K562 (cell line): Measurements from ENCODE around the gene TBX19. TPM values are rescaled to one million over a fixed set of nuclear protein-coding genes. Genes with fewer than 3 reads are reported as not detected.

Experiments used
- BACH1 ChIP-seq: fragments of 200-800 bp; sonication (Bioruptor generic); IDR thresholded peaks from 2 replicates; pipeline ENCODE4 v1.6.1; 2016; ENCODE audit warnings: missing genetic modification characterization, missing compliant biosample characterization
- ILK ChIP-seq: fragments of 450-650 bp; IDR thresholded peaks from 2 replicates; pipeline ENCODE4 v1.6.1; 2016; ENCODE audit warnings: missing genetic modification characterization, low read depth, mild to moderate bottlenecking, missing compliant biosample characterization, moderate library complexity, borderline replicate concordance
- NFE2 ChIP-seq: IDR thresholded peaks from 2 replicates; pipeline ENCODE4 v1.6.1; 2014; ENCODE audit warnings: antibody characterized with exemption, low read depth
- NFE2L1 ChIP-seq: fragments of 450-650 bp; IDR thresholded peaks from 2 replicates; pipeline ENCODE4 v1.6.1; 2016; ENCODE audit warnings: missing genetic modification characterization, low read depth, mild to moderate bottlenecking, missing compliant biosample characterization, moderate library complexity, borderline replicate concordance
- SMAD4 ChIP-seq: fragments of 250-450 bp; sonication (Bioruptor Pico); conservative IDR thresholded peaks from 2 replicates; pipeline ENCODE4 v1.8.0; 2021; ENCODE audit warnings: inconsistent platforms, mild to moderate bottlenecking, moderate library complexity
- SRSF3 ChIP-seq: fragments of 200-400 bp; formaldehyde crosslinking; IDR thresholded peaks from 2 replicates; pipeline ENCODE4 v1.6.1; 2016; ENCODE audit warnings: mild to moderate bottlenecking, low read length, moderate library complexity; ENCODE audit not compliant: insufficient read depth
- TEAD1 ChIP-seq, 2 experiments: fragments of 450-650 bp in 1 of 2; sonication (generic) in 1 of 2; formaldehyde crosslinking; IDR thresholded peaks; 2 replicates each; pipeline versions ENCODE4 v1.4.0 to v1.8.0; 2020 to 2022; ENCODE audit warnings: mild to moderate bottlenecking in 2 of 2, missing genetic modification reagents in 1 of 2
- TEAD2 ChIP-seq: fragments of 450-650 bp; IDR thresholded peaks from 2 replicates; pipeline ENCODE4 v1.6.1; 2016; ENCODE audit warnings: missing genetic modification characterization, control low read depth, missing compliant biosample characterization
- TGIF2 ChIP-seq: sonication (generic); formaldehyde crosslinking; IDR thresholded peaks from 2 replicates; pipeline ENCODE4 v1.8.1; 2022; ENCODE audit warnings: mild to moderate bottlenecking, missing genetic modification reagents, moderate library complexity
- ZC3H8 ChIP-seq: fragments of 450-650 bp; IDR thresholded peaks from 2 replicates; pipeline ENCODE4 v1.6.1; 2017
- ZNF311 ChIP-seq: fragments of 250-450 bp; sonication (Bioruptor Pico); IDR thresholded peaks from 2 replicates; pipeline ENCODE4 v1.4.0; 2020; ENCODE audit warnings: mild to moderate bottlenecking, moderate library complexity
- ZNF507 ChIP-seq: conservative IDR thresholded peaks from 2 replicates; pipeline ENCODE4 v1.6.1; 2017; ENCODE audit warnings: missing genetic modification characterization, missing compliant biosample characterization
- polyA plus RNA-seq, 8 experiments: library from polyadenylated mRNA; depleted of rRNA in 4 of 8; stranded (reverse) in 5 of 8; unstranded in 3 of 8; fragments of >200 nt; fragmentation: Nextera tagmentation in 2 of 8; fragmentation: Illumina TruSeq in 1 of 8; extraction: Ambion mirVana in 2 of 8; extraction: Trizol in 1 of 8; gene quantifications; 2 replicates each; pipeline versions ENCODE4 v1.2.1 to v1.2.3, GENCODE V29; 2011 to 2014; ENCODE audit warnings: inconsistent platforms in 1 of 8, missing spikeins in 1 of 8
- total RNA-seq, 7 experiments: library from RNA; depleted of rRNA in 6 of 7; stranded (reverse); fragments of >200 nt in 6 of 7; fragmentation: Illumina TruSeq in 2 of 7; extraction: Trizol in 2 of 7; gene quantifications; 2 replicates each; pipeline versions ENCODE4 v1.2.1 to v1.2.3, GENCODE V29; 2011 to 2021; ENCODE audit warnings: low replicate concordance in 1 of 7
- TF ChIP-seq, protein P1 (sequence below), 2 experiments: IDR thresholded peaks in 1 of 2; conservative IDR thresholded peaks in 1 of 2; 2 replicates each; pipeline ENCODE4 v1.6.1; 2016; ENCODE audit warnings: low read depth in 2 of 2, mild to moderate bottlenecking in 1 of 2, missing compliant biosample characterization in 1 of 2, missing genetic modification characterization in 1 of 2, moderate library complexity in 1 of 2
- TF ChIP-seq, protein P2 (sequence below): fragments of 450-650 bp; IDR thresholded peaks from 2 replicates; pipeline ENCODE4 v1.7.0; 2016; ENCODE audit warnings: borderline replicate concordance
- TF ChIP-seq, protein P3 (sequence below): fragments of 250-450 bp; sonication (Bioruptor Pico); IDR thresholded peaks from 2 replicates; pipeline ENCODE4 v1.4.0; 2020; ENCODE audit warnings: mild to moderate bottlenecking, moderate library complexity
- TF ChIP-seq, protein P4 (sequence below): fragments of 450-650 bp; conservative IDR thresholded peaks from 2 replicates; pipeline ENCODE4 v1.6.1; 2016; ENCODE audit warnings: missing genetic modification characterization, low read depth, mild to moderate bottlenecking, missing compliant biosample characterization, moderate library complexity

The TBX19 gene
- total and polyA plus RNA-seq, 9 of the 15 experiments (the other 6 are each of a cell fraction or from before 2014, with no cell fraction given) = 0.32 to 3.1 (median 0.95) TPM

DNA sequence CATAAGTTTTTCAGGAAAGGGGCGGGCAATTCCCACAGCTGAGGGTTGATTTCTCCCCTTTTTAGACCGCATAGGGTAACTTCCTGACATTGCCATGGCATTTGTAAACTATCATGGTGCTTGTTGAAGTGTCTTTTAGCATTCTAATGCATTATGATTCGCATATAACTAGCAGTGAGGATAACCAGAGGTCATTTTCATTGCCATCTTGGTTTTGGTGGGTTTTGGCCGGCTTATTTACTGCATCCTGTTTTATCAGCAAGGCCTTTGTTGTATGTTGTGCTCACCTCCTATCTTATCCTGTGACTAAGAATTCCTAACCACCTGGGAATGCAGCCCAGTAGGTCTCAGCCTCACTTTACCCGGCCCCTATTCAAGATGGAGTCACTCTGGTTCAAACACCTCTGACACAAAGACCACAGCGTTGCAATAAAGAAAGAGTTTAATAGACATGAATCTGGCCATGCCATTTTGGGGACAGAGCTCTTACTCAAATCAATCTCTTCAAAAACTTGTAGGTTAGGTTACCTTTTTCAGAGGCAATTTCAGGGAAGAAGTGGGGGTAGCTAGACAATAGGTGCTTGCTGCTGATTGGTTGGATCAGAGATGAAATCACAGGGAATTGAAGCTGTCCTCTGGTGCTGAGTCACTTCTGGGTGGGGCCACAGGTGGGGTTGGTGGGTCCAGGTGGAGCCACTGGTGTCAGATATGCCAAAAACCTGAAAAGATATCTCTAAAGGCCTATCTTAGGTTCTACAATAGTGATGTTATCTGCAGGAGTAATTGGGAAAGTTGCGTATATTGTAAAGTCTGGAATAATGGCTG lies 23.3 kb downstream of the TBX19 start (continued):
- peak; percentile 28; the same call in 1 of the 2 replicates for TF ChIP-seq ZNF507 (tag)
- TF ChIP-seq NFE2L1 (tag) = 0 out of 2 replicates have a peak, but pooled peaks have one; percentile 32
- TF ChIP-seq, protein P1, sequence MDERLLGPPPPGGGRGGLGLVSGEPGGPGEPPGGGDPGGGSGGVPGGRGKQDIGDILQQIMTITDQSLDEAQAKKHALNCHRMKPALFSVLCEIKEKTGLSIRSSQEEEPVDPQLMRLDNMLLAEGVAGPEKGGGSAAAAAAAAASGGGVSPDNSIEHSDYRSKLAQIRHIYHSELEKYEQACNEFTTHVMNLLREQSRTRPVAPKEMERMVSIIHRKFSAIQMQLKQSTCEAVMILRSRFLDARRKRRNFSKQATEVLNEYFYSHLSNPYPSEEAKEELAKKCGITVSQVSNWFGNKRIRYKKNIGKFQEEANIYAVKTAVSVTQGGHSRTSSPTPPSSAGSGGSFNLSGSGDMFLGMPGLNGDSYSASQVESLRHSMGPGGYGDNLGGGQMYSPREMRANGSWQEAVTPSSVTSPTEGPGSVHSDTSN (CRISPR knock-in tag; IDR thresholded peaks at IDR 0.05; ENCODE audit: low read depth) = no peak
- TF ChIP-seq, protein P1 (tag; conservative IDR thresholded peaks at IDR 0.05; ENCODE audit: low read depth) = 0 out of 2 replicates have a peak, but pooled peaks have one; percentile 19
- 0 out of 2 replicates have a peak, but pooled peaks have one; percentile 28 for TF ChIP-seq ZNF311
- TF ChIP-seq SRSF3 = no peak
- TF ChIP-seq, protein P2, sequence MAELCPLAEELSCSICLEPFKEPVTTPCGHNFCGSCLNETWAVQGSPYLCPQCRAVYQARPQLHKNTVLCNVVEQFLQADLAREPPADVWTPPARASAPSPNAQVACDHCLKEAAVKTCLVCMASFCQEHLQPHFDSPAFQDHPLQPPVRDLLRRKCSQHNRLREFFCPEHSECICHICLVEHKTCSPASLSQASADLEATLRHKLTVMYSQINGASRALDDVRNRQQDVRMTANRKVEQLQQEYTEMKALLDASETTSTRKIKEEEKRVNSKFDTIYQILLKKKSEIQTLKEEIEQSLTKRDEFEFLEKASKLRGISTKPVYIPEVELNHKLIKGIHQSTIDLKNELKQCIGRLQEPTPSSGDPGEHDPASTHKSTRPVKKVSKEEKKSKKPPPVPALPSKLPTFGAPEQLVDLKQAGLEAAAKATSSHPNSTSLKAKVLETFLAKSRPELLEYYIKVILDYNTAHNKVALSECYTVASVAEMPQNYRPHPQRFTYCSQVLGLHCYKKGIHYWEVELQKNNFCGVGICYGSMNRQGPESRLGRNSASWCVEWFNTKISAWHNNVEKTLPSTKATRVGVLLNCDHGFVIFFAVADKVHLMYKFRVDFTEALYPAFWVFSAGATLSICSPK = no peak
- no peak for TF ChIP-seq TGIF2 (CRISPR knock-in tag)
- TF ChIP-seq TEAD2 = 0 out of 2 replicates have a peak, but pooled peaks have one; percentile 15
- TF ChIP-seq SMAD4 = peak; percentile 65
- TF ChIP-seq, protein P3, sequence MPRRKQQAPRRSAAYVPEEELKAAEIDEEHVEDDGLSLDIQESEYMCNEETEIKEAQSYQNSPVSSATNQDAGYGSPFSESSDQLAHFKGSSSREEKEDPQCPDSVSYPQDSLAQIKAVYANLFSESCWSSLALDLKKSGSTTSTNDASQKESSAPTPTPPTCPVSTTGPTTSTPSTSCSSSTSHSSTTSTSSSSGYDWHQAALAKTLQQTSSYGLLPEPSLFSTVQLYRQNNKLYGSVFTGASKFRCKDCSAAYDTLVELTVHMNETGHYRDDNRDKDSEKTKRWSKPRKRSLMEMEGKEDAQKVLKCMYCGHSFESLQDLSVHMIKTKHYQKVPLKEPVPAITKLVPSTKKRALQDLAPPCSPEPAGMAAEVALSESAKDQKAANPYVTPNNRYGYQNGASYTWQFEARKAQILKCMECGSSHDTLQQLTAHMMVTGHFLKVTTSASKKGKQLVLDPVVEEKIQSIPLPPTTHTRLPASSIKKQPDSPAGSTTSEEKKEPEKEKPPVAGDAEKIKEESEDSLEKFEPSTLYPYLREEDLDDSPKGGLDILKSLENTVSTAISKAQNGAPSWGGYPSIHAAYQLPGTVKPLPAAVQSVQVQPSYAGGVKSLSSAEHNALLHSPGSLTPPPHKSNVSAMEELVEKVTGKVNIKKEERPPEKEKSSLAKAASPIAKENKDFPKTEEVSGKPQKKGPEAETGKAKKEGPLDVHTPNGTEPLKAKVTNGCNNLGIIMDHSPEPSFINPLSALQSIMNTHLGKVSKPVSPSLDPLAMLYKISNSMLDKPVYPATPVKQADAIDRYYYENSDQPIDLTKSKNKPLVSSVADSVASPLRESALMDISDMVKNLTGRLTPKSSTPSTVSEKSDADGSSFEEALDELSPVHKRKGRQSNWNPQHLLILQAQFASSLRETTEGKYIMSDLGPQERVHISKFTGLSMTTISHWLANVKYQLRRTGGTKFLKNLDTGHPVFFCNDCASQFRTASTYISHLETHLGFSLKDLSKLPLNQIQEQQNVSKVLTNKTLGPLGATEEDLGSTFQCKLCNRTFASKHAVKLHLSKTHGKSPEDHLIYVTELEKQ (CRISPR knock-in tag) = 0 out of 2 replicates have a peak, but pooled peaks have one; percentile 50
- peak; percentile 52 for TF ChIP-seq NFE2
- TF ChIP-seq ILK (tag) = 0 out of 2 replicates have a peak, but pooled peaks have one; percentile 21
- 0 out of 2 replicates have a peak, but pooled peaks have one; percentile 50 for TF ChIP-seq BACH1 (tag)
- TF ChIP-seq ZC3H8 = no peak
- TF ChIP-seq, protein P4, sequence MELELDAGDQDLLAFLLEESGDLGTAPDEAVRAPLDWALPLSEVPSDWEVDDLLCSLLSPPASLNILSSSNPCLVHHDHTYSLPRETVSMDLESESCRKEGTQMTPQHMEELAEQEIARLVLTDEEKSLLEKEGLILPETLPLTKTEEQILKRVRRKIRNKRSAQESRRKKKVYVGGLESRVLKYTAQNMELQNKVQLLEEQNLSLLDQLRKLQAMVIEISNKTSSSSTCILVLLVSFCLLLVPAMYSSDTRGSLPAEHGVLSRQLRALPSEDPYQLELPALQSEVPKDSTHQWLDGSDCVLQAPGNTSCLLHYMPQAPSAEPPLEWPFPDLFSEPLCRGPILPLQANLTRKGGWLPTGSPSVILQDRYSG (tag) = peak; percentile 74
- TF ChIP-seq TEAD1 (CRISPR knock-in tag; IDR thresholded peaks at IDR 0.05) = 0 out of 4 replicates have a peak, but pooled peaks of 1 of the 2 experiments have one; percentile 14
